Measurements from ENCODE around the gene SP110.
"Not testable (repeated sequence)": the region's sequence is repeated elsewhere in the genome, so short reads cannot be mapped to it uniquely, and the experiment has no call there.

Gene SP110

GRCh38 chr2:230219419-230220331, at the start of gene SP110:
Gene SP110 (minus strand): TSS chr2:230219984. CDS start chr2:230216927, 3,057 bp downstream.
- DNase-seq (ENCODE audit: low read depth, low spot score), result peak; percentile 54

- no peak for DNase-seq (ENCODE audit: low read depth, low spot score)
These were observed 48.9 kb upstream of the SP110 start for GRCh38 chr2:230268606-230269243.

DNA sequence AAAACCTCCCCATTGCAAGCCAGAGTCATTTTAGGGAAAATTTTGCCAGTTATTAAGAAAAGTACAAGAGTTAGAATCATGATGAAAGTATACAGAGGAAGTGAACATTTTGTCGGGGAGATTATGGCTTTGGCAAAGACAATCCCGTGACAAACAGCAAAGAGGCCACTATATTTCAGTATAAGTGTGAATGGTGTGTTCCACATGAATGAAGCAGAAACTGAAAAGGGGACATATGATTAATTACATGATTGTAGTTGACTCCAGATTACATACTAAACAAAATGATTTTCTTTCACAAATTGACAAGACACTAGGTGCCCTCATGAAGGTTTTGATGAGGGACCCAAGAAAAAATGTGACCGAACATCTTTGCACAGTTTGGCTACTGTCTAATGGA, 47.8 kb upstream of the SP110 start:
- DNase-seq (ENCODE audit: low read depth, low spot score), result no peak

DNA sequence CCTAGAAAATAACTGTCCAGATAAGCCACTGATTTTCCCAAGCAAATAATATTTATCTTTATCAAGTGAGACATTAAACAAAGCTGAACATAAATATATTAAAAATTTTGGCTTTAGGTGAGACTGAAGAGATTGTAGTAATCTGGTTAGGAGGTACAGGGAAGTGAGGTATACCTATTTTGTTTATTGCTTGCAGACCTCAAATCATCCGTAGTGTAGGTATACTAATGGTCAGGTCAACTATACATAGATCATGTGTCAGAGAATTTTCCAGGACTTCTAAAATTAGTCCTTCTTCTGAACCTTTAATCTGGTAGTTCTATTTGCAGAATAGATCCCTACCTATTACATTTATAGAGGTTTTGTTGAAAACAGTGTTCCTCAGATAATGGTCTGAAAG, 47.3 kb upstream of the SP110 start:
- DNase-seq (ENCODE audit: low read depth, low spot score), result no peak

DNA sequence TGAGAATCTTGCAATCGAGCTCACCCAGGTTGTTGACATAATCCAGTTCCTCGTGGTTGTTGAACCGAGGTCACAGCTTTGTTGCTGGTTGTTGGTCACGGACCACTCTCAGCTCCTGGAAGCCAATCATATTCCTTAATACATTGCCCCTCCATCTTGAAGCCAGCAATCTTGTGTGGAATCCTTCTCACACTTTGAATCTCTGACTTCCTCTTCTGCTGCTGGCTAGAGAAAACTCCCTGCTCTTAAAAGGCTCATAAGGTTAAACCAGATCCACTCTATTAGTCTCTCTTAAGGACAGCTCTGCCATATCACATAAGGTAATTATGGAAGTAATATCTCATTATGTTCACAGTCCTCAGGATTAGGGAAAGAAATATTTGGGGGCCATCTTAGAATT, 46.9 kb upstream of the SP110 start:
- DNase-seq (ENCODE audit: low read depth, low spot score), result no peak

- not testable (repeated sequence) for DNase-seq (ENCODE audit: low read depth, low spot score)
These were observed 45.2 kb upstream of the SP110 start for GRCh38 chr2:230264945-230265344.

DNA sequence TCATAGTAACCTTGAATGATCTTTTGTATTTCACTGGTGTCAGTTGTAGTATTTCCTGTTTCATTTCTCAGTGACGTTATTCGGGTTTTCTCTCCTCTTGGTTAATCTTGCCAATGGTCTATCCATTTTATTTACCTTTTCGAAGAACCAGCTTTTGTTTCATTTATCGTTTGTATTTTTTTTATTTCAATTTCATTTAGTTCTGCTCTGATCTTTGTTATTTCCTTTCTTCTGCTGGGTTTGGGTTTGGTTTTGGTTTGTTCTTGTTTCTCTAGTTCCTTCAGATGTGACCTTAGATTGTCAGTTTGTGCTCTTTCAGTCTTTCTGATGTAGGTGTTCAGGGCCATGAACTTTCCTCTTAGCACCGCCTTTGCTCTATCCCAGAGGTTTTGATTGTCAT, 42.5 kb upstream of the SP110 start:
- DNase-seq (ENCODE audit: low read depth, low spot score), result no peak

DNA sequence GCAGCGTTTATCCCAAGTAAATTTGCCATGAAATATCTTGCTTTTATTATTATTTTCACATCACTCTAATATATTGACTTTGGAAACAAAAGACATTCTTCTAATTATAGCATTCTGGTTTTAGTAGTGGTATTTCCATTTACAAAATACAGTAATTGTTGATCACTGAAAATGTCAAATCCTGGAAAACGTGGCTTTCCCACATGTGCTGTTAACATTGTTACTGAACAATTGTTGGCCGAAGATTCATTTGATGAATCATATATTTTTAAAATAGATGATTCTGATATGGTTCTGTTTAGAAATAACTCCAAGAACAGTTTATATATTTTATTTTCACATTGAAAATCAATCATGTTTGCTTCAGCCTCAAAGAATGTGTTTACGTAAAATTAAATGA, 38.7 kb upstream of the SP110 start:
- no peak for DNase-seq (ENCODE audit: low read depth, low spot score)

- DNase-seq (ENCODE audit: low read depth, low spot score), result no peak
These were observed 37.0 kb upstream of the SP110 start for GRCh38 chr2:230256733-230257332.

DNA sequence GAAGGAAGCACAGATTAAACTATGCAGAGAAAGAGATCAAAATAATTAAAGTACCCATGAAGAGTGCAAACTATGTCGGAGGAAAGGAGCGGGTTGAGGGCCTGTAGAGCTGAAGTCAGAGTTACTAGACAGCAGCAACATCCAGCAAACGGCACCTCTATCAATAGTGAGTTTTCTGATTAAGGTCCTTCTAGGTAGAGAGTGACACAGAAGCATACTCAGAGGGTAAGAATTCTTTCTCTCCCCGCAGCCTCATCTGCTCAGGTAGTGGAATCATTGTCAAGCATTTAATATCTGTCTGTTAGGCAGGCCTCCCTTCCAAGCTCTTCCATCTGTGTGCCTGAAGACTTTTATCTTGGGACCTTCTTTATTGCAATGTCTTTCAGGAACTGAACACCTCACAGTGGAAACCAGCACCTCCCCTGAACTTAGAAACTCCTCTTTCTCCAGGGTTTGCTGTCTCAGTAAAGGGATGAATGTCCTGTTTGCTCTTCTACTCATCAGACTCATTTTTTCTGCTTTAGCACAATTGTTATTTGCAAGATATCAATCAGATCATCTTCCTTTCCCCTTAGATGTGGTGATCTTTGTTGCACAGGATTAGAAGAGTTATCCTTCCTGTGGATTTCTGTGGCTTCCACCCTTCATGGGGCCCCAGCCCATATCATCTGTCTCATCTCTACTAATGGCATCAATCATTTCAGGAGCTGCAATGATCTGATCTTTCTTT, 34.5 kb upstream of the SP110 start:
- DNase-seq (ENCODE audit: low read depth, low spot score), result no peak

DNA sequence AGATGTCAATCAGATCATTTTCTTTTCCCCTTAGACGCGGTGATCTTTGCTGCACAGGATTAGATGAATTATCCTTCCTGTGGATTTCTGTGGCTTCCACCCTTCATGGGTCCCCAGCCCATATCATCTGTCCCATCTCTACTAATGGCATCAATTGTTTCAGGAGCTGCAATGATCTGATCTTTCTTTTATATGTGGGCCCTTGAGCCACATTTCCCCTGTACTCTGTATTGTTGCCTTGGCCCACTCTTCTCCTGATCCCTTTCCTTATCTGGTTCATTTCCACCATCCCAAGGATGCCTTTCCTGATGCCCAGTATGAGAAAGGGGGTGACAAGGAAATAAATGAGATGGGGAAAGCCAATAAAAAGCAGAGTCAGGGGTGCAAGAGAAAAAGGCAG, 30.4 kb upstream of the SP110 start:
- no peak for DNase-seq (ENCODE audit: low read depth, low spot score)

- DNase-seq (ENCODE audit: low read depth, low spot score), result no peak
These were observed 26.4 kb upstream of the SP110 start for GRCh38 chr2:230246206-230246605.

- DNase-seq (ENCODE audit: low read depth, low spot score), result no peak
These were observed 24.4 kb upstream of the SP110 start for GRCh38 chr2:230244211-230244610.

DNA sequence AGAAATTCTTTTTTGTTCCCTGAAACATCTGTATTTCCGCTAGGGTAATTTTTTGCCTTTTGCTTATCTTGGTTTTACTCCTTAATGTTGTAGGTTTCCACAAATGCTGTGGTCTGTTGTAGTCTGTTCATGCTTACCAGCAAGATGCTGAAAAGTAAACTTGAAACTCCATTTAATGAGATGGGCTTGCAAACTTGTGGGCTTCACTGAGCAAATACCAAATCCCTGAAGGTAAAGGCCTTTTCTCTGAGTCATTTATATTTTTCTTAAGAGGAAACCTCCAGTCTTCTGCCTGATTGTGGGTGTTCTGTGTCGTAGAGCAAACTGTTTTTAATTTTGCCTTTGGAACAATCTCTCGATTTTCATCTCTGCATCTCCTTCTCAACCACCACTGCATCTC, 15.1 kb upstream of the SP110 start:
- DNase-seq (ENCODE audit: low read depth, low spot score), result no peak

GRCh38 chr2:230234122-230234722, 14.4 kb upstream of the SP110 start:
- DNase-seq (ENCODE audit: low read depth, low spot score), result no peak

DNA sequence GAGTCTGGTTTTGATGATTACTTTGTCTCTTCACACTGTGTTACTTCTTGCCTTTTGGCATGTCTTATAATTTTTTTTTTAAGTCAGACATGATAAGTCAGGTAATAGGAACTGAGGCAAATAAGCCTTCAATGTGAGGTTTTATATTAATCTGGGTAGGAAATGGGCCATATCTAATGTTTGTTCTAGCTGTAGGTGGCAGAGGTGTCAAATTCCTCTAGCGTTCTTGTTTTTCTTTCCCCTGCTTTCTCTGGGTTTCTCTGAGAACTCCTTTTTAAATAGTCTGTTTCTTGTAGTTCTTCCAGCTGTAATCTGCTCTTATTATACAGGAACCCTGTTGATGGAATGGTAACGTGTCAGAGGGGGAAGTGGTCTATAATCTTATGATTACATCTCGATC, 11.5 kb upstream of the SP110 start:
- DNase-seq (ENCODE audit: low read depth, low spot score), result no peak

DNA sequence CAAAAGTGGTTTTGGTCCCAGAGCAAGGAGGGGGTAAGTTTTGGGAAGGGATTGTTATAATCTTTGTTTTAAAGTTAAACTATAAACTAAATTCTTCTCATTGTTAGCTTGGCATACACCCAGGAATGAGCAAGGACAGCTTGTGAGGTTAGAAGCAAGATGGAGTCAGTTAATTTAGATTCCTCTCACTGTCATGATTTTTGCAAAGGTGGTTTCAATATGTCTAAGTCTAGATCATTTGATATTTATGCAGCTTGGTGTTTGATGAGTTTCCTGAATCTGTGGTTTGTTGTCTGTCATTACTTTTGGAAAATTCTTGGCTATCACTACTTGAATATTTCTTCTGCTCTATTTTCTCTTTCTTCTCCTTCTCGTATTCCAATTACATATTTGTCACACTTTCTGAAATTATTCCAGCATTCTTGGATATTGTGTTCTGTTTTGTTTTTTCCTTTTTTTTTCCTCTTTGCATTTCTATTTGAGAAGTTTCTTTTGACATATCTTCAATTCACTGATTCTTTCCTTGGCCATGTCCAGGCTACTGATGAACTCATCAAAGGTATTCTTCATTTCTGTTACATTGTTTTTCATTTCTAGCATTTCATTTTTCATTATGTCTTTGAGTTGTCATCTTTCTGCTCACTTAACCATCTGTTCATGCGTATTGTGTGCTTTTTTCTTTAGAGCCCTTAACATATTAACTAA, 10.9 kb upstream of the SP110 start:
- DNase-seq (ENCODE audit: low read depth, low spot score), result no peak

DNA sequence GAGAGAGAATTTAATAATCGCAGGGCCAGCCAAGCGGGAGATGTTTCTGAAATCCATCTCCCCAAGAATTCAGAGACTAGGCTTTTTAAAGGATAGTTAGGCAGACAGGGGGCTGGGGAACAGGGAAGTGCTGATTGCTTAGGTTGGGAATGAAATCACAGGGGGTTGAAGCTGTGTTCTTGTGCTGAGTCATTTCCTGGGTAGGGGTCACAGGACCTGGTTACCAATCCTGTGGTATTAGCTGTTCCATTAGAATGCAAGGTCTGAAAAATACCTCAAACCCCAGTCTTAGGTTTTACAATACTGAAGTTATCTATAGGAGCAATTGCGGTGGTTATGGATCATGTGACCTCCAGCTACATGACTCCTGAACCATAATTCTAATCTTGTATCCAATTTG, 10.3 kb upstream of the SP110 start:
- DNase-seq (ENCODE audit: low read depth, low spot score), result no peak

DNA sequence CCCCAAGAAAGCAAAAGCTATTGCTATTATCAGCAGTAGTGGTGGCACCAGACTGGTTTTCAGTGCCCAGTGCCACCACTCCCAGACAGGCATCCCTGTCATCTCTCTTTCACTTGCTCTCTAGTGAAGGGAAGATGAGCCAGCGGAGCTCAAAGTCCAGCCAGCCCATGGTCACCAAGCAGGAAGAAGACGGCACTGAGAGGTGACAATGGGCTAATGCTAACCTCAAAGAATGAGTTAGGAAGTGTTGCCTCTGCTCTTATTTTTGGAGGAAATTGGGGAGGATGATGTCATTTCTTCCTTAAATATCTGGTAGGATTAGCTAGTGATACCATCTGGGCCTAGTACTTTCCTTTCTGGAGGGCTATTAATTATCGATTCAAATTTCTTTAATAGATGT, 7.4 kb upstream of the SP110 start:
- no peak for DNase-seq (ENCODE audit: low read depth, low spot score)

DNA sequence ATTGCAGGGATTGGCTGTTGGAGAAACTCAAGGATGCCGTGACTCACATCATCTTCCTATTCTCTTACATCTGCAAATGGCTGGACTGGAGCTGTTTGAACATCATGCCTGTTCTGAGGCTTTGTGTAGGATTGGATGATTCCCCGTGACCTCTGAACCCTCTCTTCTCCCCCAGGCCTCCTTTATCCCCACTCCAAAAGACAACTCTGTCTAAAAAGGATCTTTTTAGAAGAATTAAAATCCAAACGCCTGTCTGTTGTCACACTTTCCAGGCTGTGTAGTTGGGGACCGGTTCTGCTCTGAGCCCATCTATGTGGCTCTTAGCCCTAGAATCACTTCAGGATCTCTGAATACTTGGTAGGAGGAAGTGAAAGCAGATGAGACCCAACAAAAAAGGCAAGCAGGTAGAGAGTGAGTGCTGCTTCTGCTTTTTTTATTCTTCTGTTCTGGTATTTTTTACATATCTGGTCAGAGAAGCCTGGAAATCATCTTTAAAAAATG, 6.3 kb upstream of the SP110 start:
- no peak for DNase-seq (ENCODE audit: low read depth, low spot score)

DNA sequence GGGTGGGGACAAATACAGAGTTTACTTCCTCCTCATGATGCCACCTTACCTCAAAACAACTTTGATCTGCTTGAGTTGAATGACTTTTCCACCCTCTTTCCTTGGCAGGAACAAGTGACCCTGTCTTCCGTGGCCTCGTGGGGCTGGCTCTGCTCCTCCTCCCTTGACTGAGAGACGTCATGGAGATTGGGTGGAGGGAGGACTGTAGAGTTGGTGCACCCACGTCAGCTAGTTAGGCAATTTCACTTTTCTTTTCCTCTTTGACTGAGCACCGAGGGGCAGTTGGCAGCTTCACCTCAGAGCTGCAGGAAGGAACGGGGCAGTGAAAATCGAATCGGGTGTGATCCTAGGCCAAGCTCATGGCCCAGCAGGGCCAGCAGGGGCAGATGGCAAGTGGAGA, 5.7 kb upstream of the SP110 start, which contains the start of gene SP140:
Gene SP140 (plus strand): TSS at position 251 of the 400 bp plus-strand sequence. CDS start 109 bp downstream, at position 360.
- peak; percentile 35 for DNase-seq (ENCODE audit: low read depth, low spot score)

Measured in activated naive CD8-positive, alpha-beta T cell treated with anti-CD3 and anti-CD28 coated beads, Interleukin-2, amount 50 U/mL, for 16 hours (primary cell).